Amniotic epithelial cell (primary cell): Measurements from ENCODE around the gene WNT2.
A peak's percentile ranks its signal among the peaks of the same experiment; 100 is the strongest.

ENCODE experiments used
- DNase-seq: peaks from one replicate; pipeline ENCODE4 v3.0.0-alpha.2; 2010; ENCODE audit warnings: low read depth

Gene WNT2

DNA sequence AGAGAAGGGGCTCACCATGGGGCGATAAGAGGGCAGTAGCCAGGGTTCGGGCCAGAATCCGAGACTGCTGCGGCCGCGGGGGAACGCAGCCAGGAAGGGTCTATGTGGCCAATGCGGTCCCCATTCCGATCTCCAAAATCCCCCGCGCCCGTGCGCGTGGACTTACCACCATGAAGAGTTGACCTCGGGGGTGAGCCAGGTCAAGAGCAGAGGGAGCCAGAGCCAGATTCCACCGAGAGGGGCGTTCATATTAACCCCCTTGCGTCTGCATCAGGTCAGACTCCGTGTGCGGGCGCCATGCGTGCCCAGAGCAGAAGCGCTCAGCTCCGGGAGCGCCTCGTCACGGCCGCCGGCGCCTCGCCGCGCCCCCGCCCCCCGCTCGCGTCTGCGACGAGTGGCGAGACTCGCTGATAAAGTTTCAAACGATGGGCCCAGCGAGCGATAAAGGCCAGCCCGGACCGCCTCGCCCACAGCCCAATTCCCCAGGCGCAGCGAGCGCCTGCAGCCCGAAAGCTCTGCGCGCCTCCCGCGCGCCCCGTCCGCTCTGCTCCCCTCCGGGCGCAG, at the start of gene WNT2:
Gene WNT2, minus strand, starts transcription at position 318 of the 564 bp plus-strand sequence. Its CDS starts 69 bp downstream, at position 249.
- no peak for DNase-seq

DNA sequence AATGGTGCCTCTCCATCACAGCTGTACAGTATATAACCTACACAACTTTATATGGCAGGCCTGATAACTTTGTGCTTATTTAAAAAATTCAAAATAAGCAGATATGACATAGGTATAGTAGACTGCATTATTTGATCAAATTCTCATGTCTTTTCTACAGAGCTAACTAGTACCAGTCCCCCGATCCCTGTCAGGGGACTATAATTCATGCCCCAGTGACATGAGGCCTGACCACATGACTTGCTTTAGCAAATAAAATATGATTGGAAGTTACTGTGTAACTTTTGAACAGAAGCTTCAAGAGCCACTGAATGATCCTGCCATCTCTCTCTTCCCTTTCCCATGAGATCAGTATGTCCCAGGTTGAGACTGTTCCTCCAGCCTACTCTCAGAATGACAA, 49.2 kb upstream of the WNT2 start:
- DNase-seq: no peak

DNA sequence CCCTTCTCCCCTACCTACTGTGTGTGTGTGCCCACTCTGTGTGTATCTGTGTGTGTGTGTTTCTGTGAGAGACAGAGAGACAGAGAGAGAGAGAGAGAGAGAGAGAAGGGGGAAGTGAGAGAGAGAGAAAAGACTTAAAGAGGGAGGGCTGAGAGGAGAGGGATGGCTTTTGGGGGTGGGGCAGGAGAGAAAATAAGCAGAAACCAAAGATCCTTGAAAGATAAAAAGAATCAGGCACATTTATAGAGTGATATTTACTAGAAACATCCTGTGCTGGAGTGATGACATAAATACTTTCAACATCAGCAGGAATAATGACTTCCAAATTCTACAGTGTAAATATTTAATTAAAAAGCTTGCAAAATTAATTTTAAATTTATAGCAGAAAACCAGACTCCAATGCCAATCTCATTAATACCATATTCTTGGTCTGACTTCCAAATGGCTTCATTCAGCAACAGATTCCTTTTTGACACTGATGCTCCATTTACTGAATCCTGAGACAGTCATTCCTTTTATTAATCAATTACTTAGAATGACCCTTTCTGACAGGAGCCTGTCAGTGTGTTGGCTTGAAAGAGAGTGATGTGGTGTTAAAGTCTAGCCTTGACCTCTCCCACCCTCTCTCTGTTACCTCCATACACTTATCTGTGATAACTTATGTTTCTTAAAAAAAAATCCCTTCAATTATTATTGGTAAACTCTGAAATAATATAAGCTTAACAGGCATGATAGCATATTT, 41.7 kb upstream of the WNT2 start:
- no peak for DNase-seq

DNA sequence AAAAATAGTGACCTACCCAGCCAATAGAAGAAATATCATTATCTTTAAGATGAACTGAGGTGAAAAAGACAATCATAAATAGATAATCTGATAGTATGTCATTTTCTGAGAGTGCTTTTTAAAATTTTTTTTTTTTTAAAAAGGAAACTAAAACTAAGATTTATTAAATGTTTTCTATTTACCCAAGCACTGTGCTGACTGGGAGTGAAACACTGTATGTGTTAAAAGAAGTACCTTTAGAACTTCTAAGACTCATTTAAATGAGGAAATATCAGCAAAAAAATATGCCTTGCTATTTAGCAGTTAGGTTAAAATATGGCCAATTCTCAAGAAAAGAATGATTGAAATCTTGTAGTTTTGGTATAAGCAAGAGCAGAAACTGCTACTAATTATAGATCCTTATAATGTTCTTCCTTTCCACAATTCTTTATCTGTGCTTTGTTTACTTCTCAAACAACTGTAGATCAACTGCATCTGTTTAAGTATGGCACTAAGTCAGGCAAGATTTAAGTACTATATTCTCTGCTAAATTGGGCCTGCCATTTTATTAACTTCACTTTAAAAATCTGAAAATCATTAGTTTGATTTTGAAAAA, 39.5 kb upstream of the WNT2 start:
- no peak for DNase-seq

DNA sequence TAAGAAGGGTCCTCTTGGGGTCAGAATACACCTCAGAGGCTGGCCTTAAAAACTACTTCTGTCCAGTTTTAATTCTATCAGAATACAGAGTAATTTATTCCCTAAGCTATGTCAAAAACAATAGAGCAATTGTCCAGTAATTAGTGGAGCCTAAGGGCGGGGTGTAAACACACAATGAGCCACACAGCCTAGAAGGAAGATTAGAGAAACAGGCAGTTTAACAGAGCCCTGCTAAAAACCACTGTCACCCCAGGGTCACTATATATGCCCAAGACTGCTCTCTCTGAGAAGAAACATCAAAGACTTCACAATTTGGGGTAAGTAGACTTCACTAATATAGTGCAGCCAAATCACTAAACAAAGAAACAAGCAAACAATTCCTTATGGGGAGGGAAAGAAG, 27.2 kb upstream of the WNT2 start:
- DNase-seq: no peak

DNA sequence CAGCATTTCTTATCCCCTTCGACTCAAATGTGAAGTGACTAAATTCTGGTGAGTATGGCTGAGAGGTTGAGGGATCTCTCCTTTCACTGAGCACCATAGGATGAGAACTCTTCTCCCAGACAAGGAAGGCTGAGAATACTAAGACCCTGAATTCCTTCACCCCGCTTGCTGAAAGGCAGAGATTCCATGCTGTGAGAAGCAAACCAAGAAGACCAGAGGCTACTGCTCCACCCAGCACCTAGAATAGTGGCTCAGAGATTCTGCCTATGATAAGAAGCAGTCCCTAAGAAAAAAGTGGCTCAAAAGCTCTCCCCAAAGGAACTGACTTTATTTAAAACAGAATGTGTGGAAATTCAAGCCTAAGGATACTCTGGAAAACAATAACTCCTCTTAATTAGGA, 26.7 kb upstream of the WNT2 start:
- DNase-seq: no peak

DNA sequence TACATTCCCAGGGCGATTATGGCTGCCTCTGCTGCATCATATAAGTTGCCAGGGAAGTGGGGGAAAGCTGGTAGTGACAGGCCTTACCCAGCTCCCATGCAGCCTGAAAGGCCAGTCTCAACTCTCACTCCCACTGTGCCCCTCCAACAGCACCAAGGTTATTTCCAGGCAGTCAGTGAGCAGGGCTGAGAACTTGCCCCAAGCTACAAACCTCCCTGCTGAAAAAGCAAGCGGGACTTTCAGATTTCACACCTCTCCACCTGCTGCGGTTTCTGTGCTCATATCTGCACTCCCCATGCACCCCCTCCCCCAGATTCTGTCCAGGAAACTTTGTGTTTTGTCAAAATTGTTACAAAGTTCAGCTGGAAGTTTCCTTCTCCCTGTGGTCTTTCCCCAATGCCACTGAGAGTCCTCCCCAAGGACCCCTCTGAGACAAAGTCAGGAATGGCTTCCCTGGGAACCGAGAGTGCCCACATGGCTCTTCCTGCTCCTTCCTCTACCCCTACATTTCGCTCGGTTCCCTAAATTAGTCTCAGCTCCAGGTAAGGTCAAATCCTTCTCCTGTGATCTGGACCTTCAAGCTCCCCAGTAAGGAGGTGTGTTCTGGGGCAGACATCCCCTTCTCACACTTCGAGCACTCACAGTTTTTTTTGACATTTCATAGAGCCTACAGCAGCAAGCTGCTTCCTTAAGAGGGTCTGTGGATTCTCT, 25.3 kb upstream of the WNT2 start:
- DNase-seq: no peak

DNA sequence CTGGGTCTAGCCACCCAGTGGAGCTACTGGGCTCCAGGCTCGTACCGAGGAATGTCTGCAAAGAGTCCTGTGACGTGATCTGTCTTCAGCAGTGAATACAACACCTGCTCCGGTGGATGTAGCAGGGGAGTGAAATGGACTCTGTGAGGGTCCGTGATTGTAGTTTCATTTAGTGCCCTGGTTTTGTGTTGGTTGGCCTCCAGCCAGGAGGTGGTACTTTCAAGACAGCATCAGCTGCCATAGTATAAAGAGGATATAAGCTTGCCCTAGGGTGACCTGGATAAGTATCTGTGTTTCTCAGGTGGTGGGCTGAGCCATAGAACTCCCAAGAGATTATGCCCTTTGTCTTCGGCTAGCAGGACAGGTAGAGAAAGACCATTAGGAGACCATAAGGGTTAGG, 24.6 kb upstream of the WNT2 start:
- no peak for DNase-seq

DNA sequence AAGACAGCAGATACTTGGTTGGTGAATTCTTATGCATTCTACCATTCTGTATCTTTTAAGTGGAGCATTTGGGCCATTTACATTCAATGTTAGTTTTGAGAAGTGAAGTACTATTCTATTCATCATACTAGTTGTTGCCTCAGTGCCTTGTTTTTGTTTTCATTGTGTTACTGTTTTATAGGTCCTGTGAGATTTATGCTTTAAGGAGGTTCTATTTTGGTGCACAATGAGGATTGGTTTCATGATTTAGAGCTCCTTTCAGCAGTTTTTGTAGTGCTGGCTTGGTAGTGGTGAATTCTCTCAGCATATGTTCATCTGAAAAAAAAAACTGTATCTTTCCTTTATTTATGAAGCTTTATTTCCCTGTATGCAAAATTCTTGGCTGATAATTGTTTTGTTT, 23.3 kb upstream of the WNT2 start:
- DNase-seq: no peak

DNA sequence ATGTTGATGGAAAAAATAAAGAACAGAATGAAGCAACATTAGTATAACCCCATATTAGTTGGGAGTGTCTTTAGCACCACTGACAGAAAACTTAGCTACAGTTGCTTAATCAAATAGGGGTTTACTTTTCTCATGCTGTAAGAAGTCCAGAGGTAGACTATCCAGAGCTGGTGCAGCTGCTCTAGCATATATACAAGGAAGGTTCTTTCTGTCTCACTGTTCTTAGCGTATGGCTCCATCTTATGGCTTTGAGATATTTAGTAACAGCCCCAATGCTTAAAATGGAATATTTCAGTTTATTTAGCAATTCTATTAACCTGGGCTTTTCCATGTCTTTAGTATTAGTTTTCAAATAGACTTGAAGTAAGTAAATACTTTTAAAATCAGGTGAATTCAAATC, 15.2 kb upstream of the WNT2 start:
- DNase-seq: peak; percentile 19

DNA sequence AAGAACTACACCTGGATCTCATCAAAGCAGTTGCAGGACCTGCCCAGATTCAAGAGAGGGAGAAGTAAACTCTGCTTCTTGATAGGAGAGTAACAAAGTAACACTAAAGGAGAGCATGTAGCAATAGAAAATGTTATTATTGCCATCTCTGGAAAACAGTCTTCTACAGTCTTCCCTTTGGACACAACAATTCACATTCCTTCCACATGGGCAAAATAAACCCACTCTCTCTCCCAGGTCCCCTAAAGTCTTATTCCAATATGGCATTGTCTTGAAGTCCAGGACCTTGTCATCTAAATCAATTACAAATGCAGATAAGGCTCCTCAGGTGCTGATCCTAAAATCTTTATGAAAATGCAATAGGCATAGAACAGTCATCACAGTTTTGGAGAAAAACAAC, 10.3 kb upstream of the WNT2 start:
- no peak for DNase-seq

DNA sequence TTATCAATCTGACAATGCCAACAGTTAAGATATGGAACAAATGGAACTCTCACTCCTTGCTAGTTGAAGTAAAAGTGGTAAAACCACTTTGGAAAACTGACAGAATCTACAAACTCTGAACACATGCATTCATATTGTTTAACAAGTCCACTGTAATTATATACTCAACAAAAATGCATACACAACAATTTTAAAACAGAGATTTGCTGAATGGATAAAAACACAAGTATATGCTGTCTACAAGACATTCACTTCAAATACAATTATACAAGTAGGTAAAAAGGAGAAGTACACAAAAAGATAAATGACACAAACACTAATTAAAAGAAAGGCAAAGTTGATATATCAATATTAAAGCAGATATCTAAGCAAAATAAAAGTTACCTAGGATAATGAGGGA, 9.2 kb upstream of the WNT2 start:
- DNase-seq: no peak

DNA sequence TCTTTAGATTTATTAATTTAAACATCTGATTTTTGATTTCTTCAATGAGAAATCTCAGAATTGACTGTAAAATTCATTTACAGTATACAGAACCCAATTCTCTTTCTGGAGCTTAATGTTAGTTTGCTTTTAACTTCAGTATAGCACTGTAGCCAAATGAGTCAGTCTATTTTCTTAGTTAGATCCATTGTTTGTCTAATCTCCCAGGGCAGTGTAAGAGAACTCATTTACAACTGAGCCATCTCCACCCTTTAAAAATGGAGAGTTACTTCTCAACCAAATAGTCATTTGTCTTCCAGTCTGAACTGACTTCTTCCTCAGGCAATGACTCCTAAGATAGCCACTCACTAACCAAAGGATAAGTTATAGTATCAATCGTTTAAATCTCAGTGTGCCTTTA, 3.0 kb upstream of the WNT2 start:
- DNase-seq: no peak

DNA sequence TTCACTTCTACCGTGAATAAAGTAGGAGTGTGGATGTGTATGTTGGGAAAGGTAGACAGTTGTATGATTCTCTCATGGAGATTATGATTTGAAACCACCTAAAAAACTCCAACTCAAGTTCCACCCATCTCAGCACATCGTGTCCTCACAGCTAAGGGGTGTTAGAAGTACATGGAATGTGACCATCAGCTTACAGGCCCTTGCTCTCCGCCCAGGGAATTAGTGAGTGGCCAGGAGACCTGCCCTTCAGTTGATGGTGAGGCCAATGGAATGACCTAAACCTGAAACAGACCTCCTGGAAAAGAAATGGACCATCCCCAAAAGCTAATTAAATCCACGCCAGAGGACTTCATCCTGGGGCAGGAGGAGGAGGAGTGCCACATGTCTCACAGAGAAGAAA, 2.1 kb upstream of the WNT2 start:
- DNase-seq: no peak

DNA sequence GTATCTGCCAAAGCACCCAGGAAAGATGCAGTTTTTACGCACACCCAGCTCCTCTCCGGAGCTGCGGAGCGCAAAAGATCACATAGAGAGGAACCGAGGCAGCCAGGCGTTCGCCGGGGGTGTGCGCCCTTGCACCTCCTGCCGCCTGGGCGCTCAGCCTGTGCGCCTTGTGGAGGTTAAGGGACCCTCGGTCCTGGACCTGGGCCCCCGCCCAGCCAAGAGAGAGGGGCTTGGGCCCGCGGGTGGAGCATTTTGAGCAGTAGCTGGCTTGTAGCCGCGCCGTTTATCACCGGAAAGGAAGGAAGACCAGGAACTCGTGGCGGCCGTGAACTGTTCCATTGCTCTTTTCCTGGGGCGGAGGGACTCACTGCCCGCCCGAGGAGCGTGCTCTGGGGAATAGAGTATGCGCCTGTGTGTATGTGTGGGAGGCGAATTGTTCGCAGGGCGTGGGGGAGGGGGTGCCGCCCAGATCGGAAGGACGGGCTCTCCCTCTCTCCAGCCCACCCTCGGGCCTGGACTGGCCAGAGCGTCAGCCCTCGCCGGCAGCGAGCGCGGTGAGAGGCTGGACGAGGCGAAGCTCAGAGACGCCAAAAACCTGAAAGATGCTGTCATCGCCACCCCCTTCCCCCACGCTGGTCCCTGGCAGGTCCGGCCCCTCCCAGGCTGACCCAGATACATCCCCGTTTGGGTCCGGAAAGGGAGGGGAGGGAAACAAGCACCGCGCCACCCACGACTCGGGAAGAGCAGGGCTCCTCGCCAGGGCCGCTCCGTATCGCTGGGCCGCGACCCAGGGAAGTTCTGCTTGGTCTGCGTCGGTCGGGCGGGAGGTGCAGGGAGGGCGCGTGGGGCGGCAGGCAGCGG, 1.2 kb upstream of the WNT2 start:
- peak; percentile 30 for DNase-seq

DNA sequence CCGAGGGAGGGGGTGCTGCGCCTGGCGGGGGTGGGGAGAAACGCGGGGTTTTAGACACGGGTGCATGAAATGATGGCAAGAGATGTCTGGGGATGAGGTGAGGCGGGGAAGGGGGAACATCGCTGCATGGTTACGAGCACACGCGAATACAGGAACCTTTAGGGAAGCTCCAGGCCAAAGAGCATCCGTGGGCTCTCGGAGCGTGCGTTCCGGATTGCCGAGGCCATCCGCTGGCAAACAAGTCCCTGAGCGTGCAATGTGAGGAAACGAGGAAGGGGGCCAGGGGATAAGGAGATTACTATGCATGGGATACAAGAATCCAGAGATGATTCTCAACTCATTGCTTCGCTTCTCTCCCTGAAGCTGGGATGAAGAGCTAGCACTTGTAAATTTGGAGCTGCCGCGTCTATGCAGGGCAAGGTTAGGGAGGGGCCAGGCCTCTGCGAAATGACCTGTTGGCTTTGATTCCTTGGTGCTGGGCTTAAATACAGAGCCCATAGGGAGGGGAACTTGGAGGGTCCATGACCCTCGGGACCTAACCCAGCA, 520 bp upstream of the WNT2 start:
- DNase-seq: peak; percentile 33

DNA sequence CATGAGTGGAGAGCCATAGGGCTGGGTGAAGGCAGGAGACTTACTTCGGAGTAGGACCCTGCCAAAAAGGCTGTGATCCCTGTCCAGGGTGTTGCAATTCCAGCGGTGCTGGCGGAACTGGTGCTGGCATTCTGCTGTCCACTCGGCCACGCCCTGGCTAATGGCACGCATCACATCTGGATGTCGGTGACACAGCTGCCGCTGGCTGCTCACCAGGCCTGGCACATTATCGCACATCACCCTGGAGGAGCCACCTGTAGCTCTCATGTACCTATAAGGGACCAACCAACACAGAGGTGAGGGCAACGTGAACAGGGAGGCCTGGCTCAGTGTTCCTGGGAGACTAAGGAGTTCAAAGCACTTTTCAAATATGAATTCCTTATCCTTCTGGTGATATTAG, 2.3 kb downstream of the WNT2 start:
- DNase-seq: no peak

DNA sequence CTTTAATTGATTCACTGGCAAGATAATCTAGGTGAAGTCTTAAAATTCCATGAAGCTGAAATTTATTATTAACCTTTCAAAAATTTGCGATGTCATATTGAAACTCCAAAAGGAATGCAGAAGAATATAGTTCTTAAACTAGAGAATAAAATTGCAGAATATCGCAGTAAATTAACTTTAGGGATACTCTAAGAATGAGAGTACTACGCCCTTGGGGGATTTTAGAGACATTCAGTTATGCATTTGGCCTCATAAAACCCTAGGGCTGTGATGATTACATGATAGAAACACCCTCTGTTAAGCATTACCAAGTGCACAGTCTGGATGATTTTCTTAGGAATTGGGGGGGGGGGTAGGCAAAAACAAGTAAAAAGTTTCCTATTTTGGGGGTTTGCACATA, 3.7 kb downstream of the WNT2 start:
- DNase-seq: no peak

DNA sequence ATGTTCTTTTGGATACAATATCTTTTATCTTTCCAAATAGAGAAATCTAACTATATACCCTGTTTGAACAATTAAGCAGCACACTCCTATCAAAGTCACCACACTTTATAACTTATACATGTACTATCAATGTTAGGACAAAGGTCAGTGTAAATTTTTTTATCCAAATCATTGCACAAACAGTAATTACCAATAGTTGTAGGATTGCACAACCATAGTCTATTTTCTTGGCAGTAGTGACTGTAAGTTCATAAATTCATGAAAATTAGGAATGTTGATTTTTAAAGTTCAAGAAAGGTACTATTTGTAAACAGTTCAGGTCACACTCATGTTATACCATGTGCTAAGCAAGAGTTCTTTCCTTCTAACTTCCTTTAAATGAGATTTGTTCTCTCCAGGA, 9.3 kb downstream of the WNT2 start:
- DNase-seq: no peak

DNA sequence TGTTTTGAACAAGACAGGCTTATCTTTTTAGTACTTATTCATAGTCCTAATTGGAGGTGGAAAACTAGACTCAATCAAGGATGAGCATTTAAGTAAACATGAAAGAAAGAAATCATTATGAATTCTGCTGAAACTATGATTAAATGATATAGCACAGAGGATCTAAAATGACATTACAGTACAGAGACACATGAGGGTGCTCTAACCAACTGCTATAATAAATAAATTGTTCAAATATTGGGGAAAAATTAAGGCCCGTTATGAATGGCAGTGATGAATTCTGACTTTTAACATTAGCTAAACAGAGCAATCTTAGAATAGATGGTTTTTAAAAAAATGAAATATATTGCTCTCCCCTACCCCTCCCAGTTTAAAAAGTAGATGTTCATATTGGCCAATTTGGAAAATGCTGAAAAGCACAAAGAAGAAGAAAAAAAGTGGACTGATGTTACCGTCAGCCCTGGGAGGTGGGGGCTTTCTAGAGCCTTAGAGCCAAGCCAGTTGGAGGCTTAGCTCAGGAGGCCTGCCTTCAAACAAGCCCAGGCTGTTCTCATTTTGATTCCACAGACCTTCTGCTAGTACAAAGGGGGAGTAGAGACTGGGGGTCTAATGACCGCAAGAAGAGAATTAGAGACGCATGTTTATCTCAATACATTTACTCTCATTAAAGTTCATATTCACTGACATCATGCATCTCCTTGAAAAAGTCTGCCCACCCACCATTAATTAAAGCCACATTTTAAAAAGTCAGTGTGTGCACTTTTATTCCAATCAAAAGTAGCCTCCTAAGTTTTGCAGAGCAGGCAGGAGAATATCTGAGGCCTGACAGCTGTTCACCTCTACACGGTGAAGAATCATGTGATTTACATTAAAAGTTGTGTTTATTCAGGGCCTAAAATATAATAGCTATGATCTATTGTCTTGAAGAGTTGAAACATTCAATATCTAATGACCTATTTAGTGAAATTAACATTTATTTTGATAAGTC, 10.0 kb downstream of the WNT2 start:
- no peak for DNase-seq

DNA sequence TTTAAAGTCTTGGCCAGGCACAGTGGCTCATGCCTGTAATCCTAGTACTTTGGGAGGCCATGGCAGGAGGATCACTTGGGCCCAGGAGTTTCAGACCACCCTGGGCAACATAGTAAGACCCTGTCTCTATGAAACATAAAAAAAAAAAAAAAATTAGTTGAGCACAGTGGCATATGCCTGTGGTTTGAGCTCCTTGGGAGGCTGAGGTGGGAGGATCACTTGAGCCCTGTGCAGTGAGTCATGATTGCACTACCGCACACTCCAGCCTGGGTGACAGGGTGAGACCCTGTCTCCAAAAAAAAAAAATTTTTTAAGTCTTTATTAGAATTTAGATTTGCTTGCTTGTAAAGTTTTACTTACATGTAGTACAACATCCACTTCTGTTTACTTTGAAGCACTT, 14.0 kb downstream of the WNT2 start:
- DNase-seq: no peak
